HG03342 (cell line): Measurements from ENCODE around the gene PCDHGA5.
A peak's percentile ranks its signal among the peaks of the same experiment; 100 is the strongest.
"Not testable (repeated sequence)": the region's sequence is repeated elsewhere in the genome, so short reads cannot be mapped to it uniquely, and the experiment has no call there.

Experiments
- ATAC-seq: cut with Tn5 transposase; IDR thresholded peaks from one replicate; pipeline ENCODE4 v1.9.1; 2021; ENCODE audit warnings: mild to moderate bottlenecking, moderate library complexity; ENCODE audit not compliant: unreplicated experiment

Gene PCDHGA5

DNA sequence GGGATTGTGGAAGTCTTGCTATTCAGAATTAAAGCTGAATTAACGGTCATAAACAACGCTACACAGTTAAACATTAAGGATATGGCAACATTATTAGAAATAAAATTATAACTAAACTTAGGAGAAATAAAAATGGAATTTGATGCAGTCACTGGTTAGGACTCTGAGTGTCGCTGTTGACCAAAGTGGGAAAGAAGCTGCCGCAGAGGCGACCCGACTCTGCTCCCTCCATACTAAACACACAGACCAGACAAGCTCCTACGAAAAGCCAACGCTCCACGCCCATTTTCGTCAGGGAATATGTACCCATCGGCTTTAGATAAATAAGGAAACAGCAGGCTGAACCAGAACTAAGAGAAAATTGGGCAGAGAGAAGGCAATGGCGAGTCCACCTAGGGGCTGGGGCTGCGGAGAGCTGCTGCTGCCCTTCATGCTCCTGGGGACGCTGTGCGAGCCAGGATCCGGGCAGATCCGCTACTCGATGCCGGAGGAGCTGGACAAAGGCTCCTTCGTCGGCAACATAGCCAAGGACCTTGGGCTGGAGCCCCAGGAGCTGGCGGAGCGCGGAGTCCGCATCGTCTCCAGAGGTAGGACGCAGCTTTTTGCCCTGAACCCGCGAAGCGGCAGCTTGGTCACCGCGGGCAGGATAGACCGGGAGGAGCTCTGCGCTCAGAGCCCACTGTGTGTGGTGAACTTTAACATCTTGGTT is at the start of gene PCDHGA5:
TSS of gene PCDHGA5 (plus strand) at position 211 of the 709 bp plus-strand sequence. CDS start at position 380, 169 bp downstream.
- no peak for ATAC-seq

DNA sequence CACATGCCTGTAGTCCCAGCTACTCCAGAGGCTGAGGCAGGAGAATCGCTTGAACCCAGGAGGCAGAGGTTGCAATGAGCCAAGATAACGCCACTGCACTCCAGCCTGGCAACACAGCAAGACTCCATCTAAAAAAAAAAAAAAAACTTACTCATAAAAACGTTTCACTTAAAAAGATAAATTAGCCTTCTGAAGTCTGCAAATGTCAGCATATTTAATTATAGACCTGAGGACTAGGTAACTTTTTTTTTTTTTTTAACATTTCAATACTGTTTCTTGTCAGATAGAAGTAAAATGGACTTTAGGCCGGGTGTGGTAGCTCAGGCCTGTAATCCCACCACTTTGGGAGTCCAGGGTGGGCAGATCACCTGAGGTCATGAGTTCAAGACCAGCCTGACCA is 47.0 kb upstream of the PCDHGA5 start:
- ATAC-seq, result not testable (repeated sequence)

DNA sequence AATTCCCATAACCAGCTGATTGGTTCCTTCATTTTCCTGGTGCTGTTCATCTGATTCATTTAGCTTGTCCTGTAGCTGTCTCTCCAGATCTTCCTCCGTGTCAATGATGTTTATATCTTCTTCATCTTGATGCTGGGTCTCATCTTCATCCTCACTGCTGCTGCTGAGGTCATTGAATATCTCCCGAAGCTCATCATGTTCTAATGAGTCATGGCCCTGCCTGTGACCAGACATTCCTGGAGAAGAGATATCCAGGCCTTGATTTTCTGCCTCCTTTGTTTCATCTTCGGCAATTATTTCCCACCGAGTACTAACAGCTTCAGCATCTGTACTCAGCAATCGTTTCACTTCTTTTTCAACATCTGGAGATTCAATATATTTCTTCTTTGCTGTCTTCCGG is 44.8 kb upstream of the PCDHGA5 start:
- no peak for ATAC-seq

DNA sequence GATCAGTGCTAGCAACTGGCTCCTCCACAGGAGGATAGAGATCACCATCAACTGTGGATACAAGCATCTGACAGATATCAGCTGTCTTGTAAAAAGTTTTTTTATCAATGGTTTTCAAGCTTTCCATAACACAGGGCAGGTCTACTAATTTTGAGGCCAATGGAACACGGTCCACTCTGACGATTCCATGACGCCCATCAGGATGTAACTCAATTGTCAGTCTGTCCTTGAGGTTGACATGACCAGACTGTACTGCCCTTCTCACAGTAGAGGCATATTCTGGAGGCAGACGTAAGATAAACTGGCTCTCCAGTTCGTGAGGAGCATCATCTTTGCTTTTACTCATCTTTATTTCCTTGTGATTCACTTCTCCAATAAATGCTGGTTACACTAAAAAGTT is 44.3 kb upstream of the PCDHGA5 start:
- ATAC-seq, result no peak

DNA sequence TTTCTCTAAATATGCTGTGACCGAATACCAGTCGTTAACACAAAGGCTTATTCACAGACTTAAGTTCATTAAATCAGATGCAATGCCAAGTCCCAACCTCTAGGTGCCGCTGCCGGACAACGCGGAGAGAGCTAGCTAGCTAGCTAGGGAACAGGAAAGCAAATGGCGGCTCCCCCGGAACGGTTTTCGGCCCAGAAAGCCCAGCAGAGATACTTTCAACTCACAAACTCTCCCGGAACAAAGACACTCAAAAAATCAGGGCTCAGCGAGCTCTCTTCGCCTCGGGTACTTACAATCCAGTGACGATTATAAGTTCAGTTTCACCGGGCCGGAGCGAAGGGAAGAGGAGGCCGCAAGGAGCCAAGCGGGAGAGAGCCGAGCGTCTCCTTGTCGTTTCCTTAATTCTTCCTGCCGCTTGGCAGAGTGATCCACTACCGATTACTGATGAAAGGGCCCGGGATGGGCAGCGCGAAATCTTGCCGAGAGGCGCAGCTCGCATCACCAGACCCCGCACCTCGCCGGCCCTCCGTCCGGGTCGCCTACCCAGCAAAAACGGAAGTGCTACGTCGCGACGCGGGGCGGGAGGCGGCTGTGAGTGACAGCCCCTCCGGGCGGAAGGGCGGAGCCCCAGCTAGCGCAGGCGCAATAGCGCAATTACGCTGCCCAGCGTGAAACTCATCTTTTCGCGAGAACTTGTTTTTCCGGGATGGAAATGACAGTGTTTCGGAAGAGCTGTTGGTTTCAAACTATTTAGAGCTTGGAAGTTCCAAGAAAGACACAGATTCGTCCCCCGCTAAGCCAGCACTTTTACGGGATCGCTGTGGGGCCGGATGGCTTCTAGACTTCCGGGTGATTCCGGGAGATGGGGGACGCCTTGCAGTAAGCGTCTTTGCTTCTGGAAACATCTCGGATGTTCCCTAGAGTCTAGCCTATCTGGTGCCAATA is 43.5 kb upstream of the PCDHGA5 start, which contains the start of gene TAF7:
TSS of gene TAF7 (minus strand) at position 560 of the 945 bp plus-strand sequence. CDS start 740 bp downstream, outside the sequence.
- ATAC-seq, result peak; percentile 92

DNA sequence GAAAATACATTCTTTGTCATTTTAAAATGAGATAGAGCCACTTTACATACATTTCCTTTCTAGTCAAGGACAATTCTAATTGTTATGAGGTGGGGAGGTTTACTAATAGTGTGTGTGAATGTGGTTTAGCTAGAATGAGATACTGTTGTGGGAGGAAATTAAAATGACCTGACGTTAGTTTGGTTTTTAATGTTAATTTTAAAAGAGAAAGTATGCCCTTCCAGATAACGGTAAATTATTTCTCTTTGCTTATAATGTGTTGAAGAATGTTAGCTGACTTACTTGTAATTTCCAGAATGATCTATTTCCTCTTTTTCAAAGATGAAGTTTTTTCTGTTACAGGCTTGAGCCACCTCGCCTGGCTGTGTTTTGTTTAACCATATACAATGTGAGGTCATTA is 41.7 kb upstream of the PCDHGA5 start:
- ATAC-seq, result no peak

DNA sequence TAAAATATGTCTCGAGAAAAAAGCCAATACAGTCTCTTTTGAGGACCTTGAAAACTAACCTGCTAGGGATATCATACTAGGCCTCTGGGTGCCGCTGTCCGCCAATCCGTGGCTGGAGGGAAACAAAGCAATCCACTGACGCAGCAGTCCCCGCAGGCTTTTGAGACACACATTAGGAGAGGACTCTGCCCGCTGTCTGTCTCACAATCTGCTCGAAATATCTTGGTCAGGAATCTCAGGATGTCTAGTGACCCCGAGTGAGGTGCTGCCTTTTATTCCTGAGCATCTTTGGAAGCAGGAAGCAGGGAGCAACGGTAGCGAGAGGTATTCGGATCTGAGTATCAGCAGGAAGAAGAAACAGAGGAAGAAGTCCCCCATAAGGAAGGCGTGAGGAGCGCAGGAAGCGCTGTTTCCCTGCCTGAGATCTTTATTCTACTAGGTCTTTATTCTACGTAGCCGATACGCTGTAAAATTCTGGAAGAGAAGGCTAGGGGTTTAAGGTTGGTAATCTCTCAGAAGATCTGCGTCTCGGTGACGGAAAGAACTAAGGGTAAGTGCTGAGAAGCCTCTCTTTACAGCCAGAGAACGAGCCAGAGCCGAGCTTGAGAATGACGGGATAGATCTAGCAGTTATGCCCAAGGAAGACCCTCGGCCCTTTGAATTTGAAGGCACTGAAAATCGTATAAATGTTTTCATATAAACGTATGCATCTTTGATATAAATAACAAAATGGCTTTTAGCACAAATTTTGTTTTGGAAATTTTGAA is 37.7 kb upstream of the PCDHGA5 start:
- peak; percentile 83 for ATAC-seq

DNA sequence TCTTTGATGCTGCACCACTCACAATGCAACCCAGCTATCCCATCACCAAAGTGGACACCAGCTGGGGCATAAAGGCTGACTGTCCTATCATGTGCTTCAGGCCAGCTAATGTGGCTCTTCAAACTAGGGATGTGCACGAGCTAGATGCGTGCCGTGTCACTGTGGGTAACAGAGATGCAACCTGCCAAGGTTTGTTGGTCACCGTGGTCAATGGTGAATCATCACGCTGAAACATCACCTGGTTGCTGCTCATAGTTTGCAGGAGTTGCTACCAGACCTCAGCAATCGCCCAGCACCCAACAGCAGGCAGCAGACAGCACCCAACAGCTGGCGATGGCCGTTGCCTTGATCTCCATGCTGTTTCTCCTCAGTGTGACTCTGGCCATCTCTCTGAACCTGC is 35.7 kb upstream of the PCDHGA5 start:
- no peak for ATAC-seq

DNA sequence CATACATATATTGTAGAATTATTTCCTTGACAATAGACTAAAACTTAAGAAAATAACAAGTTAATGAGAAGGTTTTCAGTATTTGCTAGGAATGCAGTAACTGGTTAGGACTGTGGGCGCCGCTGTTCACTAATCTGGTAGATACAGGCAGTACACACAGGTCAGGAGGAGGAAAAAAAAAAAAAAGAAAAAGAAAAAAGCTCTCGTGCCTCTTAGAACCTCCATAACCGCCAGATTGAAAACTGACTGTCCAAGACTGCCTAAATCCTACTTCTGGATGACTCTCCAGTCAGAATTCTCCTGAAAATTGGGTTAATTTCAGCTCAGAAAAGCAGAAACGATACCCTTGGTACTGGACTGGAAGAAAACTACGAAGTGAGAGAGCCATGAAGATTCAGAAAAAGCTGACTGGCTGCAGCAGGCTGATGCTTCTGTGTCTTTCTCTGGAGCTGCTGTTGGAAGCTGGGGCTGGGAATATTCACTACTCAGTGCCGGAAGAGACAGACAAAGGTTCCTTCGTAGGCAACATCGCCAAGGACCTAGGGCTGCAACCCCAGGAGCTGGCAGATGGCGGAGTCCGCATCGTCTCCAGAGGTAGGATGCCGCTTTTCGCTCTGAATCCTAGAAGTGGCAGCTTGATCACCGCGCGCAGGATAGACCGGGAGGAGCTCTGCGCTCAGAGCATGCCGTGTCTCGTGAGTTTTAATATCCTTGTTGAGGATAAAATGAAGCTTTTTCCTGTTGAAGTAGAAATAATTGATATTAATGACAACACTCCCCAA is 33.5 kb upstream of the PCDHGA5 start, which contains the start of gene PCDHGA1:
TSS of gene PCDHGA1 (plus strand) at position 216 of the 782 bp plus-strand sequence.
- no peak for ATAC-seq

DNA sequence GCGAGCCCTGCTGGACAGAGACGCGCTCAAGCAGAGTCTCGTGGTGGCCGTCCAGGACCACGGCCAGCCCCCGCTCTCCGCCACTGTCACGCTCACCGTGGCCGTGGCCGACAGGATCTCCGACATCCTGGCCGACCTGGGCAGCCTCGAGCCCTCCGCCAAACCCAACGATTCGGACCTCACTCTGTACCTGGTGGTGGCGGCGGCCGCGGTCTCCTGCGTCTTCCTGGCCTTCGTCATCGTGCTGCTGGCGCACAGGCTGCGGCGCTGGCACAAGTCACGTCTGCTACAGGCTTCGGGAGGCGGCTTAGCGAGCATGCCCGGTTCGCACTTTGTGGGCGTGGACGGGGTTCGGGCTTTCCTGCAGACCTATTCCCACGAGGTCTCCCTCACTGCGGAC is 31.4 kb upstream of the PCDHGA5 start:
- not testable (repeated sequence) for ATAC-seq

DNA sequence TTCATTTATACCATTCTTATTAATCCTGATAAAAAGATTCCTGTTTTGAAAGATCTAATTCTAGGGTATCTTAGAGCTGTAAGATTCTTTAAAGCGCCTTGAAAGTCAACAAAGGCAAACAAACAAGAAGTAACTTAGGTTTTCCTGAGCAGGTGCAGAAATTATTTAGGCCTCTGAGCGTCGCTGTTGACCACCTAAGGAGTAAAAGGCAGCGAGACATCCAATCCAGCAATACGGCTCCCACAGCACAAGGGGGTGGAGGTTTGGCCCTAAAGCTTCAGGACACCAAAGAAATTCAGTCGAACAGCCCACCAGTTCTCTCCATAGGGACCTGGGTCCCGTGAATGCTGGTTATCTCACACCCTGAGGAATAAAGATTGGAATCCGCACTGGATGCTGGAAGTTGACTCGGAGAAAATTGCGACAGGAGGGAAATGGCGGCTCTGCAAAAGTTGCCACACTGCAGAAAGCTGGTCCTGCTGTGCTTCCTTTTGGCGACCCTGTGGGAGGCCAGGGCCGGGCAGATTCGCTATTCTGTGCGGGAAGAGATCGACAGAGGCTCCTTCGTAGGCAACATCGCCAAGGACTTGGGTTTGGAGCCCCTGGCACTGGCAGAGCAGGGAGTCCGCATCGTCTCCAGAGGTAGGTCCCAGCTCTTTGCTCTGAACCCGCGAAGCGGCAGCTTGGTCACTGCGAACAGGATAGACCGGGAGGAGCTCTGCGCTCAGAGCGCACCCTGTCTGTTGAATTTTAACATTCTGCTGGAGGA is 25.2 kb upstream of the PCDHGA5 start, which contains the start of gene PCDHGA2:
TSS of gene PCDHGA2 (plus strand) at position 223 of the 769 bp plus-strand sequence.
- ATAC-seq, result no peak

DNA sequence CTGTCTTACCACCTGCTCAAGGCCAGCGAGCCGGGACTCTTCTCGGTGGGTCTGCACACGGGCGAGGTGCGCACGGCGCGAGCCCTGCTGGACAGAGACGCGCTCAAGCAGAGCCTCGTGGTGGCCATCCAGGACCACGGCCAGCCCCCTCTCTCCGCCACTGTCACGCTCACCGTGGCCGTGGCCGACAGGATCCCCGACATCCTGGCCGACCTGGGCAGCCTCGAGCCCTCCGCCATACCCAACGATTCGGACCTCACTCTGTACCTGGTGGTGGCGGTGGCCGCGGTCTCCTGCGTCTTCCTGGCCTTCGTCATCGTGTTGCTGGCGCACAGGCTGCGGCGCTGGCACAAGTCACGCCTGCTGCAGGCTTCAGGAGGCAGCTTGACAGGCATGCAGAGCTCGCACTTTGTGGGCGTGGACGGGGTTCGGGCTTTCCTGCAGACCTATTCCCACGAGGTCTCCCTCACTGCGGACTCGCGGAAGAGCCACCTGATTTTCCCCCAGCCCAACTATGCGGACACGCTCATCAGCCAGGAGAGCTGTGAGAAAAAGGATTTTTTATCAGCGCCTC is 23.1 kb upstream of the PCDHGA5 start:
- not testable (repeated sequence) for ATAC-seq

DNA sequence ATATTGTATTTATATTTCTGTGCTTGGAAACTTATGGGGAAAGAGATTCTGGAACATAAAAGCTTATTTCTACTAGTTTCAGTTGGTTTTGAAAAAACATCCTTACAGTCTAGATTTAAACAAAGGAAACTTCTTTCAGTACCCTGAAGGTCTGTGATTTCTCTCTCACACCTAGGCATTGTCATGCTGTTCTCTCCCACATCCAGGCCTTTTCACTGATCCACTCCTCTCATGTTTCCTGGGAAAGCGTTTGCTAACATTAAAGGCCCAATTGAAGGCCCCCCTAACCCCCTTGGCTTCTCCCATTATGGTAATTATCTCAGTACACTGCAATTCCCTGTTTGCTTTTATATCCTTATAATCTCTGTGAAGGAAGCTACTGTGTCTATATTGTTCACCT is 21.2 kb upstream of the PCDHGA5 start:
- ATAC-seq, result no peak

DNA sequence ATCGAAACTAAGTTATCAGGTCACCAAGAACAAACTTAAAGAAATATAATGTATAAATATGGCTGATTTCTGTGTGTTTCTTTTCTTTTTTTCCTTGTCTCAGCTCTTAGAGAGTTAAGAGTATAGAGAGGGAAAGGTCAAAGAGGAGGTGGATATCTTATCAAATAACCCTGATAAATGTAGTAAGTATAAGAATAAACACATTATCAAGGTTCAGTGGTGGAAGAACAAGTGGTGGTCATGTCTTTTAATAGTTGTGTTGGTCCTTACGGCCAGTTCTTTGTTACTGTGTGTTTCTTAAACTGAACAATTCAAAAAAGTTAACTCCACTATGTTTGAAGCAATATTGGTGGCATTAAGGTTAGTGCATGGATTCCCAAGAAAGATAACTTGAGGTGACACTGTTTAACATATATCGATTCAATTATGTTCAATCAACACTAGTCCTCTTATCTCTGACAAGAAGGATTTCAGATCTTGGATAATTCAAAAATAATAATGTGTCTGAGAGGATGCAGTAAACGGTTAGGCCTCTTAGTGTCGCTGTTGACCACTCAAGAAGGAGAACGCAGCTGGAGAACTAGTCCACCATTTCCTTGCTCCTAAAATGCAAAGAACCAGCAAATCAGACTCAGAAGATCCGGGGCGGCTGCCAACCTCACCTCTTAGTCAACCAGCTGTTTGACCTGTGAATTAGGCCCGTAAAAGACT is 20.6 kb upstream of the PCDHGA5 start, which contains the start of gene PCDHGA3:
TSS of gene PCDHGA3 (plus strand) at position 588 of the 711 bp plus-strand sequence. CDS start 205 bp downstream, outside the sequence.
- no peak for ATAC-seq

DNA sequence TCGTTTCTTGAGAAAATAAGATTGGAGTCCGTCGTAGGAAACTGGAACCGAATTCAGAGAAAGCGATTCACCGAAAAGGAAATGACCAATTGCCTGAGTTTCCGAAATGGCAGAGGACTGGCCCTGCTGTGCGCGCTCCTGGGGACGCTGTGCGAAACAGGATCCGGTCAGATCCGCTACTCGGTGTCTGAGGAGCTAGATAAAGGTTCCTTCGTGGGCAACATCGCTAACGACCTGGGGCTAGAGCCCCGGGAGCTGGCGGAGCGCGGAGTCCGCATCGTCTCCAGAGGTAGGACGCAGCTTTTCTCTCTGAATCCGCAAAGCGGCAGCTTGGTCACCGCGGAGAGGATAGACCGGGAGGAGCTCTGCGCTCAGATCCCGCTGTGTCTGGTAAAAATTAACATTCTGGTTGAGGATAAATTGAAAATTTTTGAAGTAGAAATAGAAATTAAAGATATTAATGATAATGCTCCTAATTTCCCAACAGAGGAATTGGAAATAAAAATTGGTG is 20.0 kb upstream of the PCDHGA5 start:
- ATAC-seq, result no peak

DNA sequence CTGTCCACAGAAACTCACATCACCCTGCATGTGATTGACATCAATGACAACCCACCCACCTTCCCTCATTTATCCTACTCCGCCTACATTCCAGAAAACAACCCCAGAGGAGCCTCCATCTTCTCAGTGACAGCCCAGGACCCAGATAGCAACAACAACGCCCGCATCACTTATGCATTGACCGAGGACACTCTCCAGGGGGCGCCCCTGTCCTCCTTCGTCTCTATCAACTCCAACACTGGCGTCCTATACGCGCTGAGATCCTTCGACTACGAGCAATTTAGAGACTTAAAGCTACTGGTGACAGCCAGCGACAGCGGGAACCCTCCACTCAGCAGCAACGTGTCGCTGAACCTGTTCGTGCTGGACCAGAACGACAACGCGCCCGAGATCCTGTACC is 18.6 kb upstream of the PCDHGA5 start:
- ATAC-seq, result no peak

DNA sequence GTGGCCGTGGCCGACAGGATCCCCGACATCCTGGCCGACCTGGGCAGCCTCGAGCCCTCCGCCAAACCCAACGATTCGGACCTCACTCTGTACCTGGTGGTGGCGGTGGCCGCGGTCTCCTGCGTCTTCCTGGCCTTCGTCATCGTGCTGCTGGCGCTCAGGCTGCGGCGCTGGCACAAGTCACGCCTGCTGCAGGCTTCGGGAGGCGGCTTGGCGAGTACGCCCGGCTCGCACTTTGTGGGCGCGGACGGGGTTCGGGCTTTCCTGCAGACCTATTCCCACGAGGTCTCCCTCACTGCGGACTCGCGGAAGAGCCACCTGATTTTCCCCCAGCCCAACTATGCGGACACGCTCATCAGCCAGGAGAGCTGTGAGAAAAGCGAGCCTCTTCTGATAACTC is 17.9 kb upstream of the PCDHGA5 start:
- not testable (repeated sequence) for ATAC-seq
